A549 (cell line): ENCODE measurements around the gene BCAP29. TPM values are rescaled to one million over a fixed set of nuclear protein-coding genes. Genes with fewer than 3 reads are reported as not detected.

Source experiments
- ATAC-seq, 2 experiments: fragments of 200-7000 bp in 1 of 2; fragments of >200 bp in 1 of 2; cut with Nextera tagmentation in 1 of 2; cut with Tn5 transposase in 1 of 2; 3 replicates each; pipeline versions ENCODE4 v1.8.0 to v1.9.1; 2018 to 2020; ENCODE audit warnings: mild to moderate bottlenecking in 1 of 2, moderate library complexity in 1 of 2
- CTCF ChIA-PET: fragments of 300-600 bp; sonication (Branson Sonifier 250); formaldehyde crosslinking; extraction: SDS; loops from one replicate; lab custom pipeline; 2021; ENCODE audit warnings: antibody characterized with exemption, inconsistent platforms; lab: Yijun Ruan, JAX
- POLR2A ChIA-PET: fragments of 350-600 bp; formaldehyde crosslinking; extraction: SDS; loops from one replicate; lab custom pipeline; 2021; ENCODE audit warnings: antibody characterized with exemption, inconsistent platforms; lab: Yijun Ruan, JAX
- DNase-seq, 2 experiments: peaks; one replicate each; pipeline versions ENCODE4 v3.0.0 to v3.0.0-alpha.2; 2011 to 2016; ENCODE audit warnings: low read depth in 1 of 2, low spot score in 1 of 2
- FAIRE-seq: peaks from 2 replicates; lab custom pipeline; 2011; peaks lifted over from hg19 to GRCh38; lab: Jason Lieb, UNC
- H3K27ac ChIP-seq, 2 experiments: fragments of >200 bp; sonication (Bioruptor Twin); formaldehyde crosslinking; 3 replicates each; pipeline ENCODE4 v1.5.1; 2016 to 2017
- H3K4me1 ChIP-seq: fragments of >200 bp; sonication (Bioruptor Twin); formaldehyde crosslinking; 3 replicates; pipeline ENCODE4 v1.6.1; 2016
- H3K4me2 ChIP-seq: fragments of >200 bp; sonication (Bioruptor Twin); formaldehyde crosslinking; 3 replicates; pipeline ENCODE4 v1.6.1; 2016
- H3K4me3 ChIP-seq: fragments of >200 bp; sonication (Bioruptor Twin); formaldehyde crosslinking; 3 replicates; pipeline ENCODE4 v1.5.1; 2016
- H3K9me3 ChIP-seq: fragments of >200 bp; sonication (Bioruptor Twin); formaldehyde crosslinking; 3 replicates; pipeline ENCODE4 v1.6.1; 2016
- CBX2 ChIP-seq: fragments of 200-600 bp; sonication (generic); IDR thresholded peaks from 2 replicates; pipeline ENCODE4 v1.6.1; 2016; ENCODE audit warnings: low read depth, mild to moderate bottlenecking, borderline replicate concordance
- CBX8 ChIP-seq: fragments of 200-600 bp; sonication (generic); IDR thresholded peaks from 2 replicates; pipeline ENCODE4 v1.6.1; 2016
- CHD2 ChIP-seq: fragments of 150-350 bp; IDR thresholded peaks from 2 replicates; pipeline ENCODE4 v1.6.1; 2014; ENCODE audit warnings: low read length; ENCODE audit not compliant: partially characterized antibody
- ELK1 ChIP-seq: fragments of 150-350 bp; IDR thresholded peaks from 2 replicates; pipeline ENCODE4 v1.6.1; 2014; ENCODE audit warnings: low read depth, mild to moderate bottlenecking, low read length
- EP300 ChIP-seq, 2 experiments: fragments of >200 bp; sonication (Bioruptor Twin); formaldehyde crosslinking; IDR thresholded peaks; 2 replicates in 1 of 2; 3 replicates in 1 of 2; pipeline ENCODE4 v1.6.1; 2016 to 2017
- FOSB ChIP-seq: fragments of 250-450 bp; sonication (Bioruptor Pico); IDR thresholded peaks from 2 replicates; pipeline ENCODE4 v1.5.0; 2020; ENCODE audit warnings: mild to moderate bottlenecking, moderate library complexity
- FOXS1 ChIP-seq: fragments of 250-450 bp; sonication (Bioruptor Pico); IDR thresholded peaks from 2 replicates; pipeline ENCODE4 v1.5.0; 2020; ENCODE audit warnings: mild to moderate bottlenecking, moderate library complexity
- GATA3 ChIP-seq: IDR thresholded peaks from 2 replicates; pipeline ENCODE4 v1.6.1; 2012; ENCODE audit warnings: borderline replicate concordance
- HDAC2 ChIP-seq: fragments of 200-600 bp; sonication (generic); IDR thresholded peaks from 2 replicates; pipeline ENCODE4 v1.6.1; 2016
- HEYL ChIP-seq: fragments of 250-450 bp; sonication (Bioruptor Pico); IDR thresholded peaks from 2 replicates; pipeline ENCODE4 v1.8.0; 2021; ENCODE audit warnings: mild to moderate bottlenecking, moderate library complexity
- HOXA7 ChIP-seq: fragments of 250-450 bp; sonication (Bioruptor Pico); IDR thresholded peaks from 2 replicates; pipeline ENCODE4 v1.5.0; 2020; ENCODE audit warnings: mild to moderate bottlenecking, moderate library complexity
- JUN ChIP-seq, 2 experiments: fragments of >200 bp; sonication (Bioruptor Twin); formaldehyde crosslinking; IDR thresholded peaks; 2 replicates in 1 of 2; 3 replicates in 1 of 2; pipeline ENCODE4 v1.6.1; 2016 to 2017
- KDM1A ChIP-seq: fragments of 200-600 bp; sonication (generic); IDR thresholded peaks from 2 replicates; pipeline ENCODE4 v1.6.1; 2016; ENCODE audit warnings: low read depth, mild to moderate bottlenecking
- KDM5A ChIP-seq: fragments of 200-600 bp; sonication (generic); IDR thresholded peaks from 2 replicates; pipeline ENCODE4 v1.6.1; 2016; ENCODE audit warnings: antibody characterized with exemption, mild to moderate bottlenecking
- MAFK ChIP-seq: fragments of 450-650 bp; IDR thresholded peaks from 2 replicates; pipeline ENCODE4 v1.6.1; 2014; ENCODE audit not compliant: partially characterized antibody
- MAZ ChIP-seq: fragments of 150-350 bp; IDR thresholded peaks from 2 replicates; pipeline ENCODE4 v1.6.1; 2014; ENCODE audit warnings: antibody characterized with exemption, low read depth, low read length, borderline replicate concordance
- NFE2L2 ChIP-seq: fragments of 150-350 bp; conservative IDR thresholded peaks from 2 replicates; pipeline ENCODE4 v1.6.1; 2014; ENCODE audit warnings: low read length
- PHF8 ChIP-seq: fragments of 200-600 bp; sonication (generic); IDR thresholded peaks from 2 replicates; pipeline ENCODE4 v1.6.1; 2016; ENCODE audit warnings: low read depth, mild to moderate bottlenecking, antibody characterized with exemption, moderate library complexity, borderline replicate concordance
- POLR2A ChIP-seq: IDR thresholded peaks from 2 replicates; pipeline ENCODE4 v1.6.1; 2012; ENCODE audit warnings: mild to moderate bottlenecking, low read length
- POLR2AphosphoS2 ChIP-seq: conservative IDR thresholded peaks from 2 replicates; pipeline ENCODE4 v1.6.1; 2012; ENCODE audit warnings: low read length, improper control_type of control experiment, inconsistent platforms
- RAD21 ChIP-seq, 2 experiments: fragments of >200 bp in 1 of 2; sonication (Bioruptor Twin) in 1 of 2; formaldehyde crosslinking in 1 of 2; IDR thresholded peaks in 1 of 2; conservative IDR thresholded peaks in 1 of 2; 2 replicates in 1 of 2; 3 replicates in 1 of 2; pipeline ENCODE4 v1.6.1; 2012 to 2018; ENCODE audit warnings: inconsistent platforms in 1 of 2
- SREBF2 ChIP-seq: fragments of 450-650 bp; IDR thresholded peaks from 2 replicates; pipeline ENCODE4 v1.6.1; 2014; ENCODE audit warnings: mild to moderate bottlenecking, moderate library complexity
- ZC3H11A ChIP-seq: fragments of 450-650 bp; IDR thresholded peaks from 2 replicates; pipeline ENCODE4 v1.6.1; 2014; ENCODE audit warnings: antibody characterized with exemption, mild to moderate bottlenecking
- ZFP36 ChIP-seq: fragments of 450-650 bp; IDR thresholded peaks from 2 replicates; pipeline ENCODE4 v1.6.1; 2014; ENCODE audit warnings: borderline replicate concordance; ENCODE audit not compliant: partially characterized antibody
- ZNF302 ChIP-seq: fragments of 250-450 bp; sonication (Bioruptor Pico); IDR thresholded peaks from 2 replicates; pipeline ENCODE4 v1.9.0; 2021; ENCODE audit warnings: inconsistent platforms, mild to moderate bottlenecking, moderate library complexity
- WGBS: methylation state at CpG from one replicate; pipeline ENCODE4 v1.1.6; 2017; ENCODE audit errors: missing lambda C conversion rate; 5-methylcytosine and 5-hydroxymethylcytosine counted together
- polyA plus RNA-seq, 4 experiments: library from polyadenylated mRNA; depleted of rRNA in 3 of 4; stranded (reverse); fragments of >200 nt; fragmentation: RNase III in 1 of 4; extraction: RNeasy Plus Mini Kit Qiagen cat#74134 plus additional on column Dnase treatment in 1 of 4; gene quantifications; 2 replicates in 3 of 4; 3 replicates in 1 of 4; pipeline ENCODE4 v1.2.3, GENCODE V29; 2011 to 2017
- TF ChIP-seq, protein P1 (sequence below): fragments of 200-600 bp; sonication (generic); IDR thresholded peaks from 2 replicates; pipeline ENCODE4 v1.6.1; 2016; ENCODE audit warnings: antibody characterized with exemption, mild to moderate bottlenecking, moderate library complexity
- TF ChIP-seq, protein P2 (sequence below): fragments of 250-450 bp; sonication (Bioruptor Pico); IDR thresholded peaks from 2 replicates; pipeline ENCODE4 v1.5.0; 2020; ENCODE audit warnings: low read depth, mild to moderate bottlenecking, moderate library complexity
- TF ChIP-seq, protein P3 (sequence below): fragments of >200 bp; sonication (Bioruptor Twin); formaldehyde crosslinking; IDR thresholded peaks from 2 replicates; pipeline ENCODE4 v1.6.1; 2016
- TF ChIP-seq, protein P4 (sequence below): fragments of 450-650 bp; IDR thresholded peaks from 2 replicates; pipeline ENCODE4 v1.6.1; 2014; ENCODE audit warnings: antibody characterized with exemption
- TF ChIP-seq, protein P5 (sequence below): fragments of 250-450 bp; sonication (Bioruptor Pico); IDR thresholded peaks from 2 replicates; pipeline ENCODE4 v1.5.0; 2021; ENCODE audit warnings: mild to moderate bottlenecking, moderate library complexity, borderline replicate concordance

Gene BCAP29
- polyA plus RNA-seq, 2 of the 4 experiments (the other 2 are of a cell fraction), result 38.0 to 66.9 TPM

DNA sequence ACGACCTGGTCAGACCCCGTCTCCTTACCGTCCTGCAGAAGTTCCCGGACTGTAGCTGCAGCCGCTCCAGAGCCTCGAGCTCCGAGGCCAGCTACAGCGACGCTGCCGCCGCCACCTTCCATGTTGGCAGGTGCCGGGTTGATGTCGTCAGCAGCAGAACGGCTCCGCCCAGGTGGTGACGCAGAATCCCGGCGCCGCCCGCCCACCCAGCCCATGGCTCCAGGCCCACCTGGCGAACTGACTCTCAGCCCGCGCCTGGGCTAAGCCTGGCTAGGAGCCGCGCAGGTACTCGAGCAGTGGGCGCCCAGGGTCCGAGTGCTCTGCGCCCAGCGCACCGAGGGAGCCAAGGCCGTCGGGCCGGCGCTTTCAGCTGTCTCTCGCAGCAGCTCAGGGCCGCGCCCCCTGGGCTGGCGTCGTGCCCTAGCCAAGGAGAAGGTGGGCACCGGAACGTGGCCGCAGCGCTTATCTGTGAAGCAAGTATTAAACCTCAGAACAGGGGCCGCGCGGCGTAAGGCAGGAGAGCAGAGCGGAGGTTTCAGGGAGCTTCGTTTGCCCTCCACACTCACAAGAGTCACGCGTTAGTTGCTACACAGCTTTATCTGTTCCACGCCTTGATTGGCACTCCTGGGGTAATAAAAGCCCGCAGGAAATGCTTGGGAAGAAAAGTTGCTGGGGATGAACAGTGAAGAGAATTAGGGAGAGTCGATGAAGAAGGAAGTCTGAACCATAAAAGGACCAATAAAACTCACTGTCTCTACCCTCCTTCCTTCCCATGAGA, 16.1 kb upstream of the BCAP29 start, which contains the start of the genes COG5 and DUS4L:
Gene COG5, minus strand, starts transcription at position 146 of the 778 bp plus-strand sequence. Its CDS starts 24 bp downstream, at position 122.
Gene DUS4L, plus strand, starts transcription at position 197 of the 778 bp plus-strand sequence. CDS start 3,100 bp downstream, outside the sequence.
- Histone ChIP-seq H3K4me3 (peak within 1 kb of the TSS; percentile 77), H3K4me2 (peak within 1 kb of the TSS; percentile 86), H3K4me1 (peaks cover 29% of the 10 kb centered on the region), H3K27ac (peak within 1 kb of the TSS; percentile 90 to 92), H3K9me3 (no peaks in the 10 kb centered on the region)
- ATAC-seq (peak; percentile 93 to 97), DNase-seq (peak; percentile 66 to 80), FAIRE-seq (no peak)
- POLR2A ChIA-PET, result interaction anchor here (0.8 to 2.5 kb wide), 6 partner anchors 9 to 395 kb away, joined by 3 to 16 read pairs (median 4); partner anchors contain the start of genes BCAP29, CBLL1 and HBP1
- 2% methylated on average over 33 of the region's 55 CpGs for WGBS
- CTCF ChIA-PET, result interaction anchor here (1.2 to 1.5 kb wide), 3 partner anchors 10 to 97 kb away, joined by 3 to 6 read pairs (median 5); no protein-coding TSS in a partner anchor
- TF ChIP-seq ELK1 (no peak), SREBF2 (no peak), ZFP36 (no peak), GATA3 (0 out of 2 replicates have a peak, but pooled peaks have one; percentile 13), POLR2A (peak; percentile 92), HEYL (CRISPR knock-in tag) (no peak), FOSB (no peak), KDM1A (no peak), HOXA7 (CRISPR knock-in tag) (no peak), CHD2 (no peak), MAFK (no peak), ZC3H11A (no peak), HDAC2 (no peak), EP300 (IDR thresholded peaks at IDR 0.05) (no peak), CBX2 (no peak), PHF8 (peak; percentile 89), JUN (IDR thresholded peaks at IDR 0.05) (peak in 1 of 2 experiments; percentile 82; a peak in 3 of 5 replicates), KDM5A (peak; percentile 87), POLR2AphosphoS2 (no peak), MAZ (no peak), CBX8 (no peak), NFE2L2 (no peak), FOXS1 (no peak), RAD21 (conservative IDR thresholded peaks at IDR 0.05 in 1 of 2, IDR thresholded peaks at IDR 0.05 in 1 of 2) (no peak), ZNF302 (CRISPR knock-in tag) (no peak)
- TF ChIP-seq, protein P1, sequence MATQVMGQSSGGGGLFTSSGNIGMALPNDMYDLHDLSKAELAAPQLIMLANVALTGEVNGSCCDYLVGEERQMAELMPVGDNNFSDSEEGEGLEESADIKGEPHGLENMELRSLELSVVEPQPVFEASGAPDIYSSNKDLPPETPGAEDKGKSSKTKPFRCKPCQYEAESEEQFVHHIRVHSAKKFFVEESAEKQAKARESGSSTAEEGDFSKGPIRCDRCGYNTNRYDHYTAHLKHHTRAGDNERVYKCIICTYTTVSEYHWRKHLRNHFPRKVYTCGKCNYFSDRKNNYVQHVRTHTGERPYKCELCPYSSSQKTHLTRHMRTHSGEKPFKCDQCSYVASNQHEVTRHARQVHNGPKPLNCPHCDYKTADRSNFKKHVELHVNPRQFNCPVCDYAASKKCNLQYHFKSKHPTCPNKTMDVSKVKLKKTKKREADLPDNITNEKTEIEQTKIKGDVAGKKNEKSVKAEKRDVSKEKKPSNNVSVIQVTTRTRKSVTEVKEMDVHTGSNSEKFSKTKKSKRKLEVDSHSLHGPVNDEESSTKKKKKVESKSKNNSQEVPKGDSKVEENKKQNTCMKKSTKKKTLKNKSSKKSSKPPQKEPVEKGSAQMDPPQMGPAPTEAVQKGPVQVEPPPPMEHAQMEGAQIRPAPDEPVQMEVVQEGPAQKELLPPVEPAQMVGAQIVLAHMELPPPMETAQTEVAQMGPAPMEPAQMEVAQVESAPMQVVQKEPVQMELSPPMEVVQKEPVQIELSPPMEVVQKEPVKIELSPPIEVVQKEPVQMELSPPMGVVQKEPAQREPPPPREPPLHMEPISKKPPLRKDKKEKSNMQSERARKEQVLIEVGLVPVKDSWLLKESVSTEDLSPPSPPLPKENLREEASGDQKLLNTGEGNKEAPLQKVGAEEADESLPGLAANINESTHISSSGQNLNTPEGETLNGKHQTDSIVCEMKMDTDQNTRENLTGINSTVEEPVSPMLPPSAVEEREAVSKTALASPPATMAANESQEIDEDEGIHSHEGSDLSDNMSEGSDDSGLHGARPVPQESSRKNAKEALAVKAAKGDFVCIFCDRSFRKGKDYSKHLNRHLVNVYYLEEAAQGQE, result no peak
- TF ChIP-seq, protein P2, sequence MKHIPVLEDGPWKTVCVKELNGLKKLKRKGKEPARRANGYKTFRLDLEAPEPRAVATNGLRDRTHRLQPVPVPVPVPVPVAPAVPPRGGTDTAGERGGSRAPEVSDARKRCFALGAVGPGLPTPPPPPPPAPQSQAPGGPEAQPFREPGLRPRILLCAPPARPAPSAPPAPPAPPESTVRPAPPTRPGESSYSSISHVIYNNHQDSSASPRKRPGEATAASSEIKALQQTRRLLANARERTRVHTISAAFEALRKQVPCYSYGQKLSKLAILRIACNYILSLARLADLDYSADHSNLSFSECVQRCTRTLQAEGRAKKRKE, result no peak
- TF ChIP-seq, protein P3, sequence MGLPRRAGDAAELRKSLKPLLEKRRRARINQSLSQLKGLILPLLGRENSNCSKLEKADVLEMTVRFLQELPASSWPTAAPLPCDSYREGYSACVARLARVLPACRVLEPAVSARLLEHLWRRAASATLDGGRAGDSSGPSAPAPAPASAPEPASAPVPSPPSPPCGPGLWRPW, result no peak
- TF ChIP-seq, protein P4, sequence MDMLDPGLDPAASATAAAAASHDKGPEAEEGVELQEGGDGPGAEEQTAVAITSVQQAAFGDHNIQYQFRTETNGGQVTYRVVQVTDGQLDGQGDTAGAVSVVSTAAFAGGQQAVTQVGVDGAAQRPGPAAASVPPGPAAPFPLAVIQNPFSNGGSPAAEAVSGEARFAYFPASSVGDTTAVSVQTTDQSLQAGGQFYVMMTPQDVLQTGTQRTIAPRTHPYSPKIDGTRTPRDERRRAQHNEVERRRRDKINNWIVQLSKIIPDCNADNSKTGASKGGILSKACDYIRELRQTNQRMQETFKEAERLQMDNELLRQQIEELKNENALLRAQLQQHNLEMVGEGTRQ, result 0 out of 2 replicates have a peak, but pooled peaks have one; percentile 11
- TF ChIP-seq, protein P5, sequence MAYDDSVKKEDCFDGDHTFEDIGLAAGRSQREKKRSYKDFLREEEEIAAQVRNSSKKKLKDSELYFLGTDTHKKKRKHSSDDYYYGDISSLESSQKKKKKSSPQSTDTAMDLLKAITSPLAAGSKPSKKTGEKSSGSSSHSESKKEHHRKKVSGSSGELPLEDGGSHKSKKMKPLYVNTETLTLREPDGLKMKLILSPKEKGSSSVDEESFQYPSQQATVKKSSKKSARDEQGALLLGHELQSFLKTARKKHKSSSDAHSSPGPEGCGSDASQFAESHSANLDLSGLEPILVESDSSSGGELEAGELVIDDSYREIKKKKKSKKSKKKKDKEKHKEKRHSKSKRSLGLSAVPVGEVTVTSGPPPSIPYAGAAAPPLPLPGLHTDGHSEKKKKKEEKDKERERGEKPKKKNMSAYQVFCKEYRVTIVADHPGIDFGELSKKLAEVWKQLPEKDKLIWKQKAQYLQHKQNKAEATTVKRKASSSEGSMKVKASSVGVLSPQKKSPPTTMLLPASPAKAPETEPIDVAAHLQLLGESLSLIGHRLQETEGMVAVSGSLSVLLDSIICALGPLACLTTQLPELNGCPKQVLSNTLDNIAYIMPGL (CRISPR knock-in tag), result no peak
